Stimulated activated CD4-positive, alpha-beta T cell treated with anti-CD3 and anti-CD28 coated beads, TNF-alpha, amount 100 ng/mL, for 24 hours (primary cell): ENCODE data around the gene CLIC4.
A peak's percentile ranks its signal among the peaks of the same experiment; 100 is the strongest.
"Not testable (repeated sequence)": the region's sequence is repeated elsewhere in the genome, so short reads cannot be mapped to it uniquely, and the experiment has no call there.

Experiments
- DNase-seq, 3 experiments: peaks; one replicate each; pipeline ENCODE4 v3.0.0-alpha.2; 2020; ENCODE audit warnings: low read depth in 3 of 3

The CLIC4 gene

GRCh38 chr1:24745711-24746413 lies 615 bp downstream of the CLIC4 start:
- DNase-seq: peak in 1 of 3 experiments; percentile 14

GRCh38 chr1:24748191-24749121 lies 3.2 kb downstream of the CLIC4 start:
- no peak for DNase-seq

- DNase-seq: no peak
Observed at GRCh38 chr1:24749252-24749651, 4.0 kb downstream of the CLIC4 start.

- DNase-seq: no peak
Observed at GRCh38 chr1:24749886-24750285, 4.6 kb downstream of the CLIC4 start.

- no peak for DNase-seq
Observed at GRCh38 chr1:24751833-24752232, 6.6 kb downstream of the CLIC4 start.

DNA sequence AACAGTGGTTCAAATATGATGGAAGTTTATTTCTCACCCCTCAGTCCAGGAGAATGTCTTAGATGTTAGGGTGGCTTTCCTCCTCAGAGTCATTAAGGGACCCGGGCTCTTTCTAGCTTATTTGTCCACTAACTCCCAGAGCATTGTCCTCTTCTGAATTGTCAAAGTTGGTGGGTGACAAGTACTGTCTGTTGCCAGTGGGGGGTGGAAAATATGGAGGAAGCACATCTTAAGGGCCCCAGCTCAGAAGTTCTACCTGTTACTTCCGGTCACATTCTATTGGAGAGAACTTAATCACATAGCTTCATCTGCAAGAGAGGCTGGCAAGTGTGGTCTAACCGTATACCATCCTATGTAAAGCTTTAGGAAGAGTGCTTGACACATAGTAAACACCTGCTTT lies 7.1 kb downstream of the CLIC4 start:
- DNase-seq: no peak

DNA sequence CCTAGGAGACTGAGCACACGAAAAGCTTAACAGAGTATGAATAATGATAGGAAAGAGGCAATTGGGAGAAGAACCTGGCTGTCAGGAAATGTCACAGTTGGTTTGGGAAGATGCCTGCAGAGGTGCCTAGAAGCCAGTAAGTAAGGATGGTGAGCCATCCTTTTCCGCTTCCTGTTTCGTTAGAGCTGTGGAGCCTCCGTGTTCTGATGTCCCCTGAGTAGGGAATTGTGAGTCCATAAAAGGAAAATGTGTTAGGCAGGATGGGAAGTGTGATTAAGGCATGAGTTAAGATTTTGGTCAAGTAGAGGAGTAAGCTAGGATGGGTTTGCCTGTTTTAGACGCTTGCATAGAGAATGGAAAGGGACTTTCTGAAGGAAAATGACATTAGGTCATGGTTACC lies 9.0 kb downstream of the CLIC4 start:
- no peak for DNase-seq

- DNase-seq: not testable (repeated sequence)
Observed at GRCh38 chr1:24755323-24755722, 10.1 kb downstream of the CLIC4 start.

DNA sequence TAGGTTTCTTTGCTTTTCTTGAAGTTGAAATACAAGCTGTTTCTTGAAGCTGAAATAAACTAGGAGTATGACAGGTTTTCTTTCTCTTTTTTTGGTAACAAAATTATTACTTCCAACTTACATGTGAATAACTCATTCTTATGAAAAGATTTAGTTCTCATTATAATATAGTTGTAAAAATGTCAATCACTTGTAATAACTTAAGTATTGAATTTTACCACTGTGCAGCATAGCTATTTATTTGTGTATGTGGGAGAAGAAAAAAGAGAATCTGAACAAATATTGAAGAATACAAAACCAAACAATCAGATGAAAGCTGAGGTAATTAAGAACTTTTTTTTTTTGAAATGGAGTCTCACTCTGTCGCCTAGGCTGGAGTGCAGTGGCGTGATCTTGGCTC lies 11.1 kb downstream of the CLIC4 start:
- DNase-seq: no peak

GRCh38 chr1:24759492-24759891 lies 14.2 kb downstream of the CLIC4 start:
- no peak for DNase-seq

DNA sequence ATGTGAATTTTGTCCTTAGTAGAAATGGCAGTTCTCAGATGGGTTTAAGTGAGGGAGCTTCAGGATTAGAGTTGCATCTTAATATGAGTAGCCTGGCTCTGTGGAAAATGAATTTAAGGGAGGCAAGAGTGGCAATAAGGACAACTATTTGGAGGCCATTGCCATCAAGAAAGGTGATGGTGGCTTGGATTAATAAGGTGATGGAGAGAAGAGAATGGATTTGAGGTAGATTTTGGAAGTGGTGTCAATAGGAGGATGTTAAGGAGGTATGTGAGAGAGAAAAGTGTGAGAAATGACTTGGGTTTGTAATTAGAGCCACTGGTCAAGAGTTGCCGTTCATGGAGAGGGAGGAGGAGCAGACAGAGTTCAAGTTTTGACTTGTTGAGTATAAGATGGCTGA lies 16.3 kb downstream of the CLIC4 start:
- DNase-seq: no peak

GRCh38 chr1:24762133-24762676 lies 17.0 kb downstream of the CLIC4 start:
- no peak for DNase-seq

DNA sequence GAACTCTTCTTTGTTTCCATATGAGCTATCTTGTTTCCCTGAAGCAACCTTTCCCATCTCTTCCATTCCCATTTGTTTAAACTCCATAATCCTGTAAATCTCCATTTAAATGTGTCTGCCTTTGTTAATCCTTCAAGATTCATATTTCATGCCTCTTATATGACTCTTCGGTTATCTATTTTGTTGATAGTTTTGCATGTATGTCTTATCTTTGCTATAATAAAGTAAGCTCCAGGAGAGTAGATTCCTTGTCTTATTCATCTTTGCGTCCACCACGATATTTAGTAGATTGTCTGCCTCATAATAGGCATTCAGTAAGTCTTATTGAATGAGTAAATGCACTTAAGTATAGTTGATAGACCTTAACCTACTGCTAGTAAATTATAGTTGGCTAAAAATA lies 18.4 kb downstream of the CLIC4 start:
- DNase-seq: no peak

GRCh38 chr1:24764439-24764838 lies 19.2 kb downstream of the CLIC4 start:
- DNase-seq: no peak

GRCh38 chr1:24764848-24765247 lies 19.6 kb downstream of the CLIC4 start:
- no peak for DNase-seq

- no peak for DNase-seq
Observed at GRCh38 chr1:24765308-24765988, 20.2 kb downstream of the CLIC4 start.

- DNase-seq: no peak
Observed at GRCh38 chr1:24767351-24767750, 22.1 kb downstream of the CLIC4 start.

DNA sequence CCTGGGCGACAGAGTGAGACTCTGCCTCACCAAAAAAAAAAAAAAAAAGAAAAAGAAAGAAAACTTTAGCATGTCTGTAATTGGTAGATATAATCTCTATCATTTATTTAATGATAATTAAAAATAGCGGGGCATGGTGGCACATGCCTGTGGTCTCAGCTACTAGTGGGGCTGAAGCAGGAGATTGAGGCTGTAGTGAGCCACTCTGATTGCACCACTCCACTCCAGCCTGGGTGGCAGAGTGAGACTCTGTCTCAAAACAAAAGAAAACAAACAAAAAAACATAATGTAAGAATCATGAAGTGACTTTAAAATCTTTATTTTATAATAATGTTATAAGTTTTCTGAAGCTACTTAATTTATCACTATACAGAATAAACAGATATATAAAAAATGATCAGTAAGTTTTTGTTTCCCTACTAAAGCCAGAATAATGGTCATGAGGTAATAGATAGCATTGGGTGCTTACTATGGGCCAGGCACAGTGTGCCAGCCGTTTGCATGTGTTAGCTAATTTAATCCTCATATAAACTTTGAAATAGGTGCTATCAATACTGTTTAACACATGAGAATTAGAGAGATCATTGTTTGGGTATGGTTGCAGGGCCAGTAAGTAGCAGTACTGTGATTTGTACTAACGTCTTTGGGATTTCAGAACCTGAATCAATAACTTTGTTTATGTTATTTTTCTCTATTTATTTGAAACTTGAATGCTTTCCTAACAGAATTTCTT lies 23.8 kb downstream of the CLIC4 start:
- DNase-seq: no peak

GRCh38 chr1:24769656-24770651 lies 24.7 kb downstream of the CLIC4 start:
- DNase-seq: no peak

DNA sequence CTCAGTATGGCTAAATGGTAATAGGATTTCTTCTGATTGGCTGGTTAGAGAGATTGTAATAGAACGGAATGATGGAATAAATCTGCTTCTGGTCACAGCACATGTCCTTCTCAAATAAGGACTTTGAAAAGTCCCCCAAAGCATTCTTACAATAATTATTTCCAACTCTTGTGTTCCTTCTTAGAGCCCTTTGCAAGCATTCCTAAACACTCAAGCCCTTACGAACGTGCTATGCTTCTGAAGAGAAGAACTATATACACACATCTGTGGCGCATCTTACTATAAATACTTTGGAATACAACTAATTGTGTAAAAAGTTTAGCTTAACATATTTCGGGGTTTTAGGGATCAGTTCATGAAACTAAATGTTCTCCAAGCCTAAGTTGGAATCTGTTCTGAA lies 25.6 kb downstream of the CLIC4 start:
- DNase-seq: no peak
